Measurements from ENCODE around the gene PCBD1. TPM values are rescaled to one million over a fixed set of nuclear protein-coding genes. Genes with fewer than 3 reads are reported as not detected.

The PCBD1 gene
- total RNA-seq, 2 experiments from 2014 or later, result 4.7 to 4.8 TPM

DNA sequence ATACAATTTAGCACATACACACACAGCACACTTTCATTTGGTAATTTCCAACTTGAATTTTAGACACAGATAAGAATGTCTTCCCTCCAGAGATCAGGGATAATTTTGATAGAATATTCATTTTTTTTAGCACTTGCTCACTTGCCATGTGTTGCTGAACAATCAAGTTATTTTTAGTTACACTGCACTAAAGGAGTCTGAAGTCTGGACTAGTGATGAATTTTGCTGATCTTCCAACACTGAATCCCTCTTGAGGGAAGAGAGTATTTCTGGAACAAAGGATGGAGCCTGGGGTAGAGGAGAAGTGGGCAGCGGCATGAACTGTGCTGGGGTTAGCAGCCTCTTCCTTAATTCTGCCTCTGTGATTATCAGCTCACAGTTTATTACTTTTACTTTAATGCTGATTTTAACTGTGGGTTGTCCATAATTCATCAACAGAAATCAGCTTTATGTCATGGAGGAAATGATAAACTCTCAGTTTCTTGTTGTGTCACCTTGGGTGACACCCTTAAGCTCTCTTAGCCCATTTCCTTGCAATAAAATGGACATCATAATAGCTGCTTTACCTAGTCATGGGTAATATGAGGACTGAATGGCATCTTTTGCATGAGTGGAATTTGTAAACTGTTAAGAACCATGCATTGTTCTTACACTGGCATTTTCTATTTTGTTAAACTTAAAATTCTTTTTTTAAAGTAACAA, 40.6 kb downstream of the PCBD1 start:
- no peak for TF ChIP-seq CTCF (IDR thresholded peaks at IDR 0.05)
- ChIA-PET CTCF (interaction anchor here (2.3 kb wide), 1 partner anchor 8 kb away, joined by 4 read pairs; no protein-coding TSS in a partner anchor), POLR2A (no interaction called here)
- Mint-ChIP-seq H3K27ac (no peak overlapping the region), H3K27me3 (no peaks in the 10 kb centered on the region), H3K4me3 (no peak overlapping the region), H3K9me3 (no peaks in the 10 kb centered on the region), H3K4me1 (ENCODE audit: low read depth) (peaks cover 13% of the 10 kb centered on the region), H3K36me3 (ENCODE audit: low read depth) (peaks cover 85% of the 10 kb centered on the region)
- Histone ChIP-seq H3K4me1 (ENCODE audit: insufficient read depth, low read length) (no peaks in the 10 kb centered on the region), H3K27me3 (ENCODE audit: control insufficient read depth in 1 of 2, insufficient read depth in 2 of 2, low read length in 2 of 2) (no peaks in the 10 kb centered on the region), H3K27ac (ENCODE audit: low read depth in 1 of 2, low read length in 2 of 2) (no peak overlapping the region), H3K36me3 (ENCODE audit: insufficient read depth, low read length) (peaks cover 36% of the 10 kb centered on the region), H3K4me3 (ENCODE audit: low read length) (no peak overlapping the region), H3K9me3 (ENCODE audit: control insufficient read depth in 1 of 2, insufficient read depth in 1 of 2, low read length in 2 of 2) (no peaks in the 10 kb centered on the region)
- intact Hi-C loops (cut with DNase I, micrococcal nuclease), result no loop called here
- ATAC-seq (ENCODE audit: poor library complexity) (no peak), DNase-seq (no peak)

DNA sequence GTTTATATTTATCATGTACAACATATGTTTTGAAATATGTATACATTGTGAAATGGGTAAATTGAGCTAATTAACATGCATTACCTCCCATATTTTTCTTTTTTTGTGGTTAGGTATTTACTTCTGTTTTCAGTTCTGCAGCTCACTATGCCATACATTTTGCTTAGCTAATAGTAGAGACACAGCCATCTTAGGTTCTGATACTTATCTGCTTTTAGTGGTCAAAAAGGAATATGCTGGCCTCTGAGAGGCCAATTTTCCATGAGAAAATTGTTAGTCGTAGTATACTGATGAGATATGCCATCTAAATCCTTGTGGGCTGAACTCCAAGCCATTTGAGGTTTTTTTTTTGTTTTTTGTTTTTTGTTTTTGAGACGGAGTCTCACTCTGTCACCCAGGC, 41.6 kb downstream of the PCBD1 start:
- intact Hi-C loops (cut with DNase I, micrococcal nuclease), result no loop called here
- Histone ChIP-seq H3K36me3 (ENCODE audit: insufficient read depth, low read length) (peaks cover 33% of the 10 kb centered on the region), H3K27me3 (ENCODE audit: control insufficient read depth in 1 of 2, insufficient read depth in 2 of 2, low read length in 2 of 2) (no peaks in the 10 kb centered on the region), H3K4me3 (ENCODE audit: low read length) (no peak overlapping the region), H3K9me3 (ENCODE audit: control insufficient read depth in 1 of 2, insufficient read depth in 1 of 2, low read length in 2 of 2) (no peaks in the 10 kb centered on the region), H3K4me1 (ENCODE audit: insufficient read depth, low read length) (no peaks in the 10 kb centered on the region), H3K27ac (ENCODE audit: low read depth in 1 of 2, low read length in 2 of 2) (no peak overlapping the region)
- CTCF ChIA-PET, result interaction anchor here (2.3 kb wide), 1 partner anchor 9 kb away, joined by 4 read pairs; no protein-coding TSS in a partner anchor
- Mint-ChIP-seq H3K9me3 (no peaks in the 10 kb centered on the region), H3K4me1 (ENCODE audit: low read depth) (peaks cover 13% of the 10 kb centered on the region), H3K27ac (no peak overlapping the region), H3K27me3 (no peaks in the 10 kb centered on the region), H3K4me3 (no peak overlapping the region), H3K36me3 (ENCODE audit: low read depth) (peaks cover 82% of the 10 kb centered on the region)
- ATAC-seq (ENCODE audit: poor library complexity), result no peak
- DNase-seq, result no peak
- POLR2A ChIA-PET, result no interaction called here
- TF ChIP-seq CTCF (IDR thresholded peaks at IDR 0.05), result no peak

DNA sequence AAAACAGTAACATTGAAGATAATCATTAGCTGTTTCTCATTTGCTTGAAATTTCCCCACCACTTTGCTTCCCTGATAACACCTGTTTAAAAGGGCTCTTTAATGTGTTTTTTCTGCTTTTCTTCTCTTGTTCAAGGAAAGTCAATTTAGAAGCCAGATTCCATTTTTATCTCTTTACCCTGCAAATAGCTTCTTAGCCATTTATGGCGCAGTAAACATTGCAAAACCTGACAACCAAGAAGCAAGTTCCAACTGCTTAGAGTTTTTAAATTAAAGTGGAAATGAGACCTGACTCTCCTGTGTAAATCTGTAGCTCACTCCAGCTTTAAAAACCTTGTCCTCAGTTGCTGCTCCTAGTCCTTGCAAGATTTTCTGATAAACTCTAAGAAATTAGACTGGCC, 42.5 kb downstream of the PCBD1 start:
- Histone ChIP-seq H3K27me3 (ENCODE audit: control insufficient read depth in 1 of 2, insufficient read depth in 2 of 2, low read length in 2 of 2) (no peaks in the 10 kb centered on the region), H3K4me1 (ENCODE audit: insufficient read depth, low read length) (no peaks in the 10 kb centered on the region), H3K9me3 (ENCODE audit: control insufficient read depth in 1 of 2, insufficient read depth in 1 of 2, low read length in 2 of 2) (no peaks in the 10 kb centered on the region), H3K4me3 (ENCODE audit: low read length) (no peak overlapping the region), H3K27ac (ENCODE audit: low read depth in 1 of 2, low read length in 2 of 2) (no peak overlapping the region), H3K36me3 (ENCODE audit: insufficient read depth, low read length) (peaks cover 25% of the 10 kb centered on the region)
- CTCF ChIA-PET, result interaction anchor here (2.3 kb wide), 1 partner anchor 10 kb away, joined by 4 read pairs; no protein-coding TSS in a partner anchor
- no peak overlapping the region for H3K4me3 Mint-ChIP-seq
- intact Hi-C loops (cut with DNase I, micrococcal nuclease), result no loop called here
- POLR2A ChIA-PET, result no interaction called here
- H3K27ac Mint-ChIP-seq, result no peak overlapping the region
- DNase-seq (no peak), ATAC-seq (ENCODE audit: poor library complexity) (no peak)
- no peaks in the 10 kb centered on the region for H3K27me3 Mint-ChIP-seq
- H3K9me3 Mint-ChIP-seq, result no peaks in the 10 kb centered on the region
- H3K36me3 Mint-ChIP-seq (ENCODE audit: low read depth), result peaks cover 83% of the 10 kb centered on the region
- peaks cover 13% of the 10 kb centered on the region for H3K4me1 Mint-ChIP-seq (ENCODE audit: low read depth)
- no peak for TF ChIP-seq CTCF (IDR thresholded peaks at IDR 0.05)

Measured in CD4-positive, alpha-beta T cell (primary cell).